Mesendoderm (in vitro differentiated cells): ENCODE data around the gene ENSA.
"Not testable (repeated sequence)": the region's sequence is repeated elsewhere in the genome, so short reads cannot be mapped to it uniquely, and the experiment has no call there.

Experiments
- DNase-seq: peaks from one replicate; pipeline ENCODE4 v3.0.0; 2013
- H2AK5ac ChIP-seq: 2 replicates; pipeline ENCODE4 v1.6.1; 2013; ENCODE audit warnings: low read length, inconsistent platforms
- H2BK120ac ChIP-seq: 2 replicates; pipeline ENCODE4 v1.6.1; 2013; ENCODE audit warnings: low read depth, mild to moderate bottlenecking, low read length, moderate library complexity, mixed read lengths
- H2BK15ac ChIP-seq: replicated peaks from 2 replicates; pipeline ENCODE4 v1.6.1; 2013; ENCODE audit warnings: low read depth, mild to moderate bottlenecking, moderate library complexity
- H2BK5ac ChIP-seq: 2 replicates; pipeline ENCODE4 v1.6.1; 2013; ENCODE audit warnings: low read length, inconsistent platforms
- H3K18ac ChIP-seq: 2 replicates; pipeline ENCODE4 v1.6.1; 2013; ENCODE audit warnings: mild to moderate bottlenecking, low read length, mixed read lengths
- H3K23ac ChIP-seq: one replicate; pipeline ENCODE4 v1.6.1; 2013; ENCODE audit warnings: low read length
- H3K27ac ChIP-seq: 2 replicates; pipeline ENCODE4 v1.5.1; 2013; ENCODE audit warnings: low read depth, mild to moderate bottlenecking, inconsistent platforms, low read length, moderate library complexity
- H3K27me3 ChIP-seq: 2 replicates; pipeline ENCODE4 v1.6.1; 2013; ENCODE audit warnings: low read length, control low read depth, mild to moderate bottlenecking, inconsistent platforms; ENCODE audit not compliant: insufficient read depth, poor library complexity
- H3K36me3 ChIP-seq: 2 replicates; pipeline ENCODE4 v1.6.1; 2013; ENCODE audit warnings: low read length, inconsistent platforms; ENCODE audit not compliant: control insufficient read depth, insufficient read depth
- H3K4ac ChIP-seq: one replicate; pipeline ENCODE4 v1.6.1; 2013; ENCODE audit warnings: low read depth, mild to moderate bottlenecking, low read length, moderate library complexity
- H3K4me1 ChIP-seq: 2 replicates; pipeline ENCODE4 v1.6.1; 2013; ENCODE audit warnings: low read depth, low read length, inconsistent platforms; ENCODE audit not compliant: control insufficient read depth
- H3K4me2 ChIP-seq: 2 replicates; pipeline ENCODE4 v1.6.1; 2013; ENCODE audit warnings: low read length
- H3K4me3 ChIP-seq: 2 replicates; pipeline ENCODE4 v1.5.1; 2013; ENCODE audit warnings: mild to moderate bottlenecking, low read length
- H3K56ac ChIP-seq: one replicate; pipeline ENCODE4 v1.6.1; 2013; ENCODE audit warnings: low read length
- H3K79me1 ChIP-seq: 2 replicates; pipeline ENCODE4 v1.6.1; 2013; ENCODE audit warnings: low read length, inconsistent platforms
- H3K79me2 ChIP-seq: 2 replicates; pipeline ENCODE4 v1.6.1; 2013; ENCODE audit warnings: mild to moderate bottlenecking, low read length; ENCODE audit not compliant: control insufficient read depth, insufficient read depth
- H3K9ac ChIP-seq: 2 replicates; pipeline ENCODE4 v1.6.1; 2013; ENCODE audit warnings: low read length, inconsistent platforms
- H4K5ac ChIP-seq: one replicate; pipeline ENCODE4 v1.6.1; 2013; ENCODE audit warnings: low read length
- H4K8ac ChIP-seq: one replicate; pipeline ENCODE4 v1.6.1; 2013; ENCODE audit warnings: low read depth, mild to moderate bottlenecking, control low read depth, low read length, moderate library complexity
- WGBS: extraction: QIAGEN DNeasy Blood & Tissue Kit; methylation state at CpG from one replicate; pipeline ENCODE4 v1.1.7; 2013; ENCODE audit warnings: low lambda C conversion rate, missing lambda C conversion rate; ENCODE audit not compliant: insufficient coverage; ENCODE audit errors: extremely low coverage; 5-methylcytosine and 5-hydroxymethylcytosine counted together

The ENSA gene

GRCh38 chr1:150575518-150576366 lies 53.7 kb downstream of the ENSA start:
- Histone ChIP-seq H4K8ac (no peak overlapping the region), H2BK15ac (no peak overlapping the region), H3K27ac (no peak overlapping the region), H3K79me2 (peaks cover 65% of the 10 kb centered on the region), H3K9ac (peak overlapping the region; percentile 41), H3K4ac (no peak overlapping the region), H3K36me3 (peaks cover 13% of the 10 kb centered on the region), H3K4me1 (peaks cover 4% of the 10 kb centered on the region), H3K4me3 (no peak overlapping the region), H3K18ac (no peak overlapping the region), H4K5ac (no peak overlapping the region), H2AK5ac (no peak overlapping the region), H3K79me1 (peaks cover 6% of the 10 kb centered on the region), H3K56ac (peak overlapping the region; percentile 10), H3K27me3 (no peaks in the 10 kb centered on the region), H3K4me2 (peak overlapping the region; percentile 42), H3K23ac (no peak overlapping the region), H2BK5ac (no peak overlapping the region), H2BK120ac (no peak overlapping the region)
- no peak for DNase-seq
- WGBS = no CpG with 5 or more reads among the region's 1 CpG

- Histone ChIP-seq H3K79me2 (peaks cover 65% of the 10 kb centered on the region), H3K18ac (no peak overlapping the region), H3K4me3 (no peak overlapping the region), H3K9ac (no peak overlapping the region), H3K27ac (no peak overlapping the region), H3K23ac (no peak overlapping the region), H2BK15ac (no peak overlapping the region), H3K36me3 (peaks cover 13% of the 10 kb centered on the region), H4K5ac (no peak overlapping the region), H3K4me2 (no peak overlapping the region), H2BK120ac (no peak overlapping the region), H4K8ac (no peak overlapping the region), H2AK5ac (no peak overlapping the region), H2BK5ac (no peak overlapping the region), H3K27me3 (no peaks in the 10 kb centered on the region), H3K56ac (no peak overlapping the region), H3K4ac (no peak overlapping the region), H3K4me1 (peaks cover 4% of the 10 kb centered on the region), H3K79me1 (peaks cover 6% of the 10 kb centered on the region)
- DNase-seq = no peak
- WGBS = no CpG with 5 or more reads among the region's 4 CpGs
Measured at GRCh38 chr1:150575072-150575489, 54.3 kb downstream of the ENSA start.

- Histone ChIP-seq H3K4me2 (no peak overlapping the region), H4K5ac (no peak overlapping the region), H3K79me2 (peaks cover 67% of the 10 kb centered on the region), H2AK5ac (no peak overlapping the region), H3K27ac (no peak overlapping the region), H3K4me3 (no peak overlapping the region), H2BK120ac (no peak overlapping the region), H4K8ac (no peak overlapping the region), H3K4me1 (peaks cover 6% of the 10 kb centered on the region), H3K56ac (no peak overlapping the region), H3K27me3 (no peaks in the 10 kb centered on the region), H3K36me3 (peaks cover 13% of the 10 kb centered on the region), H3K79me1 (peaks cover 6% of the 10 kb centered on the region), H3K18ac (no peak overlapping the region), H3K4ac (no peak overlapping the region), H3K9ac (peak overlapping the region; percentile 10), H3K23ac (no peak overlapping the region), H2BK5ac (no peak overlapping the region), H2BK15ac (no peak overlapping the region)
- no peak for DNase-seq
- WGBS = no CpG with 5 or more reads among the region's 6 CpGs
Measured at GRCh38 chr1:150574260-150575071, 54.9 kb downstream of the ENSA start.

GRCh38 chr1:150573648-150574071 lies 55.8 kb downstream of the ENSA start:
- not testable (repeated sequence) for H3K18ac ChIP-seq, H3K4me3 ChIP-seq, H4K8ac ChIP-seq, H3K4me1 ChIP-seq, H2BK120ac ChIP-seq, H2BK15ac ChIP-seq, H3K23ac ChIP-seq, H2BK5ac ChIP-seq, H3K27me3 ChIP-seq, H3K79me1 ChIP-seq, H4K5ac ChIP-seq, H3K4ac ChIP-seq, H2AK5ac ChIP-seq, H3K56ac ChIP-seq, DNase-seq, H3K9ac ChIP-seq, H3K4me2 ChIP-seq
- peak overlapping the region; percentile 6 for H3K27ac ChIP-seq
- H3K79me2 ChIP-seq = peaks cover 64% of the 10 kb centered on the region
- peaks cover 13% of the 10 kb centered on the region for H3K36me3 ChIP-seq
- no CpG with 5 or more reads among the region's 13 CpGs for WGBS

- Histone ChIP-seq H3K9ac (no peak overlapping the region), H2BK15ac (no peak overlapping the region), H3K23ac (no peak overlapping the region), H3K79me2 (peaks cover 58% of the 10 kb centered on the region), H2BK120ac (no peak overlapping the region), H3K27me3 (no peaks in the 10 kb centered on the region), H2AK5ac (no peak overlapping the region), H3K4me2 (no peak overlapping the region), H3K27ac (peak overlapping the region; percentile 6), H3K4me1 (peaks cover 11% of the 10 kb centered on the region), H3K18ac (no peak overlapping the region), H3K4ac (no peak overlapping the region), H4K5ac (no peak overlapping the region), H3K36me3 (peaks cover 13% of the 10 kb centered on the region), H3K56ac (no peak overlapping the region), H2BK5ac (no peak overlapping the region), H3K79me1 (peaks cover 6% of the 10 kb centered on the region), H3K4me3 (no peak overlapping the region), H4K8ac (no peak overlapping the region)
- DNase-seq = no peak
- no CpG with 5 or more reads among the region's 4 CpGs for WGBS
Measured at GRCh38 chr1:150572918-150573647, 56.3 kb downstream of the ENSA start.
